Measurements from ENCODE around the gene HDAC4.

HDAC4 gene

GRCh38 chr2:239245872-239246721 lies 154.7 kb downstream of the HDAC4 start:
- H3K4me1 ChIP-seq (ENCODE audit: insufficient read depth, low read length, poor library complexity, severe bottlenecking), result peaks cover 7% of the 10 kb centered on the region
- no peak overlapping the region for H3K4me2 ChIP-seq (ENCODE audit: low read depth, low read length, poor library complexity, severe bottlenecking)
- no peaks in the 10 kb centered on the region for H3F3A ChIP-seq (ENCODE audit: low read depth)

GRCh38 chr2:239245107-239245506 lies 155.7 kb downstream of the HDAC4 start:
- no peak overlapping the region for H3K4me2 ChIP-seq (ENCODE audit: low read depth, low read length, poor library complexity, severe bottlenecking)
- no peak overlapping the region for H2AFZ ChIP-seq (ENCODE audit: low read length)
- no peak overlapping the region for H3K4me3 ChIP-seq (ENCODE audit: low read length, poor library complexity, severe bottlenecking)
- no peak for TF ChIP-seq EZH2phosphoT487 (IDR thresholded peaks at IDR 0.05; ENCODE audit: borderline replicate concordance)
- no peak for TF ChIP-seq CTCF (conservative IDR thresholded peaks at IDR 0.05; ENCODE audit: low read length)
- no peaks in the 10 kb centered on the region for H3K9me3 ChIP-seq (ENCODE audit: insufficient read depth, low read depth, low read length)
- no peaks in the 10 kb centered on the region for H3F3A ChIP-seq (ENCODE audit: low read depth)
- peaks cover 29% of the 10 kb centered on the region; the same call in 1 of the 2 replicates for H3K79me2 ChIP-seq (ENCODE audit: insufficient read depth, low read length)
- H3K27me3 ChIP-seq (ENCODE audit: insufficient read depth, low read length, poor library complexity, severe bottlenecking), result no peaks in the 10 kb centered on the region
- H3K9me2 ChIP-seq (replicated peaks; ENCODE audit: low read depth, low read length), result no peaks in the 10 kb centered on the region
- no peaks in the 10 kb centered on the region for H3K36me3 ChIP-seq (ENCODE audit: insufficient read depth, low read length)
- H4K20me1 ChIP-seq (ENCODE audit: insufficient read depth, low read length, poor library complexity, severe bottlenecking), result no peaks in the 10 kb centered on the region
- no peak overlapping the region for H3K9ac ChIP-seq (ENCODE audit: low read depth, low read length, poor library complexity, severe bottlenecking)
- peaks cover 7% of the 10 kb centered on the region for H3K4me1 ChIP-seq (ENCODE audit: insufficient read depth, low read length, poor library complexity, severe bottlenecking)

More at GRCh38 chr2:239245872-239246721, 154.7 kb downstream of the HDAC4 start:
- TF ChIP-seq CTCF (conservative IDR thresholded peaks at IDR 0.05; ENCODE audit: low read length), result no peak
- TF ChIP-seq EZH2phosphoT487 (IDR thresholded peaks at IDR 0.05; ENCODE audit: borderline replicate concordance), result no peak
- no peak overlapping the region for H3K4me3 ChIP-seq (ENCODE audit: low read length, poor library complexity, severe bottlenecking)
- H3K36me3 ChIP-seq (ENCODE audit: insufficient read depth, low read length), result no peaks in the 10 kb centered on the region
- no peaks in the 10 kb centered on the region for H3K9me2 ChIP-seq (replicated peaks; ENCODE audit: low read depth, low read length)
- H3K9ac ChIP-seq (ENCODE audit: low read depth, low read length, poor library complexity, severe bottlenecking), result no peak overlapping the region
- H3K79me2 ChIP-seq (ENCODE audit: insufficient read depth, low read length), result peaks cover 24% of the 10 kb centered on the region; the same call in 1 of the 2 replicates
- no peak overlapping the region for H2AFZ ChIP-seq (ENCODE audit: low read length)
- no peaks in the 10 kb centered on the region for H3K9me3 ChIP-seq (ENCODE audit: insufficient read depth, low read depth, low read length)
- no peaks in the 10 kb centered on the region for H4K20me1 ChIP-seq (ENCODE audit: insufficient read depth, low read length, poor library complexity, severe bottlenecking)
- H3K27me3 ChIP-seq (ENCODE audit: insufficient read depth, low read length, poor library complexity, severe bottlenecking), result no peaks in the 10 kb centered on the region

- peaks cover 7% of the 10 kb centered on the region for H3K4me1 ChIP-seq (ENCODE audit: insufficient read depth, low read length, poor library complexity, severe bottlenecking)
- H3K9me3 ChIP-seq (ENCODE audit: insufficient read depth, low read depth, low read length), result no peaks in the 10 kb centered on the region
- no peaks in the 10 kb centered on the region for H3F3A ChIP-seq (ENCODE audit: low read depth)
- no peak overlapping the region for H2AFZ ChIP-seq (ENCODE audit: low read length)
- H3K9me2 ChIP-seq (replicated peaks; ENCODE audit: low read depth, low read length), result no peaks in the 10 kb centered on the region
- no peak overlapping the region for H3K9ac ChIP-seq (ENCODE audit: low read depth, low read length, poor library complexity, severe bottlenecking)
- no peak overlapping the region for H3K4me2 ChIP-seq (ENCODE audit: low read depth, low read length, poor library complexity, severe bottlenecking)
- H3K79me2 ChIP-seq (ENCODE audit: insufficient read depth, low read length), result peaks cover 32% of the 10 kb centered on the region; the same call in 1 of the 2 replicates
- no peaks in the 10 kb centered on the region for H4K20me1 ChIP-seq (ENCODE audit: insufficient read depth, low read length, poor library complexity, severe bottlenecking)
- no peaks in the 10 kb centered on the region for H3K36me3 ChIP-seq (ENCODE audit: insufficient read depth, low read length)
- TF ChIP-seq EZH2phosphoT487 (IDR thresholded peaks at IDR 0.05; ENCODE audit: borderline replicate concordance) (no peak), CTCF (conservative IDR thresholded peaks at IDR 0.05; ENCODE audit: low read length) (no peak)
- H3K27me3 ChIP-seq (ENCODE audit: insufficient read depth, low read length, poor library complexity, severe bottlenecking), result no peaks in the 10 kb centered on the region
- no peak overlapping the region for H3K4me3 ChIP-seq (ENCODE audit: low read length, poor library complexity, severe bottlenecking)
Observed at GRCh38 chr2:239244625-239245024, 156.2 kb downstream of the HDAC4 start.

Measured in Loucy (cell line).